HEK293T (cell line): ENCODE measurements around the gene JPH2.

ENCODE experiments used
- BHLHE40 ChIP-seq: fragments of 450-650 bp; IDR thresholded peaks from 2 replicates; pipeline ENCODE4 v1.6.1; 2016; ENCODE audit warnings: mild to moderate bottlenecking, moderate library complexity, borderline replicate concordance
- ELF4 ChIP-seq: fragments of 450-650 bp; IDR thresholded peaks from 2 replicates; pipeline ENCODE4 v1.6.1; 2017; ENCODE audit warnings: antibody characterized with exemption
- FOXM1 ChIP-seq: fragments of 450-650 bp; IDR thresholded peaks from 2 replicates; pipeline ENCODE4 v1.6.1; 2017; ENCODE audit warnings: mild to moderate bottlenecking, borderline replicate concordance
- HDGF ChIP-seq: fragments of 450-650 bp; IDR thresholded peaks from 2 replicates; pipeline ENCODE4 v1.6.1; 2017; ENCODE audit warnings: antibody characterized with exemption, borderline replicate concordance
- NFRKB ChIP-seq: fragments of 450-650 bp; IDR thresholded peaks from 2 replicates; pipeline ENCODE4 v1.6.1; 2016; ENCODE audit warnings: mild to moderate bottlenecking, moderate library complexity
- SP1 ChIP-seq: fragments of 450-650 bp; IDR thresholded peaks from 2 replicates; pipeline ENCODE4 v1.6.1; 2017
- TARDBP ChIP-seq: fragments of 450-650 bp; IDR thresholded peaks from 2 replicates; pipeline ENCODE4 v1.6.1; 2016
- TF ChIP-seq, protein P1 (sequence below): fragments of 450-650 bp; IDR thresholded peaks from 2 replicates; pipeline ENCODE4 v1.6.1; 2016

DNA sequence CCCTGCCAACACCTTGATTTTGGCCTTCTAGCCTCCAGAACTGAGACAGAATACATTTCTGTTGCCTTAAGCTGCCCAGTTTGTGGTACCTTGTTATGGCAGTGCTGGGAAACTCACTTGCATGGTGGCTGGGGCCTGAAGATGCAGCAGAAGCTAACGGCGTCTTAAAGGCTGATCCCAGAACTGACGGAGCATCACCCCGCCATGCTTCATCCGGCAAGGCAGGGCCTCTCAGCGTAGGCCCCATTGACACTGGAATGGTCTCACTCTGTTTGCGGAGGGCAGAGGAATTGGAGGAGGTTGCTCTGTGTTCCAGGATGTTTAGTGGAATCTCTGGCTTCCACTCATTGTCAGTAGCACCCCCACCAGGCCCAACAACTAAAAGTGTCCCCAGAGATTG, 102.1 kb downstream of the JPH2 start:
- TF ChIP-seq SP1 (no peak), BHLHE40 (no peak), ELF4 (no peak), NFRKB (no peak), HDGF (no peak), FOXM1 (no peak), TARDBP (no peak)
- TF ChIP-seq, protein P1, sequence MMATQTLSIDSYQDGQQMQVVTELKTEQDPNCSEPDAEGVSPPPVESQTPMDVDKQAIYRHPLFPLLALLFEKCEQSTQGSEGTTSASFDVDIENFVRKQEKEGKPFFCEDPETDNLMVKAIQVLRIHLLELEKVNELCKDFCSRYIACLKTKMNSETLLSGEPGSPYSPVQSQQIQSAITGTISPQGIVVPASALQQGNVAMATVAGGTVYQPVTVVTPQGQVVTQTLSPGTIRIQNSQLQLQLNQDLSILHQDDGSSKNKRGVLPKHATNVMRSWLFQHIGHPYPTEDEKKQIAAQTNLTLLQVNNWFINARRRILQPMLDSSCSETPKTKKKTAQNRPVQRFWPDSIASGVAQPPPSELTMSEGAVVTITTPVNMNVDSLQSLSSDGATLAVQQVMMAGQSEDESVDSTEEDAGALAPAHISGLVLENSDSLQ = no peak
